M059J (cell line): ENCODE results near the gene C1QC. TPM values are rescaled to one million over a fixed set of nuclear protein-coding genes. Genes with fewer than 3 reads are reported as not detected.

Experiments
- DNase-seq: peaks from one replicate; pipeline ENCODE4 v3.0.0-alpha.2; 2012; ENCODE audit warnings: low read depth
- total RNA-seq: library from RNA; depleted of rRNA; stranded (reverse); fragments of >200 nt; shearing (Covaris generic); gene quantifications from 2 replicates; pipeline ENCODE4 v1.2.3, GENCODE V29; 2014; rRNA removed

C1QC gene
- total RNA-seq, 1 experiment from 2014 or later = not detected

DNA sequence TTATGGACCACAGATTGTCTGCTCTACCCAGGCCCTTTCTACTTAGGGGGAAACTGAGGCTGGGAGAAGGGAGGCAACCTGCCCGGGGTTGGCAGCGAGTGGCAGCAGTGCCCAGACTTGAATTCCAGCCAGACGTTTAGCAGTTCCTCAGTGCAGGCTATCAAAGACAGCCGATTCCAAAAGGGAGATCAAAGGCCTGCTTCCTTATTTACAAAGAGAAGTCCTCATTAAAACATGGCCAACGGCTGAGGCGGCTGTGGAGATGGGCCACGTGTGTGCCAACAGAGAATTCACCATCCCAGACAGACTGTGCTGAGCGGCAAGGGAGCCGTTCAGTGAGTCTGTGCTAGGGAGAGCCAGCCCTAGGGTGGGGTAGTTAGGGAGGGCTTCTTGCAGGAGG is 37.3 kb downstream of the C1QC start:
- DNase-seq = no peak

DNA sequence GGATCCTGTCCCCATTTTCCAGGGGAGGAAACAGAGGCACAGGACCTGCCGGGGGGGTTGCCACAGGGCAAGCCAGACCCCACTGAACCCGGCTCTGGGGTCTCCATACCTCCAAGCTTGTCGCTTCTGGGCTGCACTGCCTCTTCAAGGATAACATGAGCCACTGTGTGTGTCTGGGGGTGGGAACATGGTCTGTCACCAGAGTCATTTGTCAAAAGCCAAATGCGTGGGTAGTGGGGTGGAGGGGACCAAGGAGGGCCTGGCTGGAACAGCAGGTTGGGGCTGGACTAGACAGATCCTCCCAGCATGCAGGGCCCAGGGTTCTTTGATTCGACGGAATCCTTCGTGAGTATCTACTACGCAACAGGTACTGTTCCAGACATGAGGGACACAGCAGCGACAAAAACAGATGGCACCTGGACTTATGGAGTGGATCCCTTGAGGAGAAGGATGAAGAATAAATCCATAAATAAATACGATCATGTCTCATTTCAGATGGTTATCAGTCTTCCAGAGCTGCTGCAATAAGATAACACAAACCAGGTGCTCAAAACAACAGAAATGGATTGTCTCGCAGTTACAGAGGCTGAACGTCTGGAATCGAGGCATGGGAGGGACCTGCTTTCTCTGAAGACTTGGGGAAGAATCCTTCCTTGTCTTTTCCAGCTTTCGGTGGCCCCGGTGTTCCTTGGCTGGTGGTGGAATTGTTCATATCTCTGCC is 38.3 kb downstream of the C1QC start:
- DNase-seq = no peak

DNA sequence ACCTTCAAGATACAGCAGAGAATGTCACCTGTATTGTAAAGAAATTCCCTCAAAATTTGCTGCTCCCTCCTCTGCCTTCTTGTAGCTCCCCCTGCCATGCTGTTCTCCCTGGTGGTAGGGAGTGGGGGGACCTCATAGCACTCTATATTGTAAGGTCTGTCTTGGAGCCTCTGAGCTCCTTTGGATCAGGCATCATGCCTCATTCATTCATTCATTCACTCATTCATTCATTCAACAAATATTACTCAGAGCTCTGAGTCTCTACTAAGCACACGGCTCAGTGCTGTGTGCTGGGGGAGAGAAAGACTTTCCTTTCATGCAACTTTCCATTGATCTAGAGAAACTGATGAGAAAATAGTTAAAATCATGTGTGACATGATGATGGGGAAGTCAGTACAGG is 40.1 kb downstream of the C1QC start:
- DNase-seq = no peak

DNA sequence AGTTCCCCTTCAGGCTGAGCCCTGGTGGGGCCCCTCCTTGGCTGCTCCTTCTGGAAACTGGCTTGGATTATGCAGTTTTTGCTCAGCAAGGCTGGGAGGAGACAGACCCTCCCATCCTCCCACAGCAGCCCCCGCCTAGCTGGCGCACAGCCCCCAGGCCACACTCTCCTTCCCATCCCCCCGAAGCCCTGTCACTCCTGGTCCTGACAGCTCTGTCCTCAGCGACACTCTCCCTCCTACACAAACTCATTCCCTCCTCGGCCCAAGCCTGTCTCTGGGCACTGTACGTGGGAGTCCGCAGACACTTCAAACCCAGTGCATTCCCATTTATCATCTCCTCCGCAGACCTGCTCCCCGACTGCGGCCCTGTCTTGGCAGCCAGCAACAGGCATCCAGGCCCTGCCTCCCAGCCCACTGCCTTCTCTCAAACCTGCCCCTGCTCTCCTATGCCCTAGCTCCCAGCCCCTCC is 42.2 kb downstream of the C1QC start:
- DNase-seq = no peak

DNA sequence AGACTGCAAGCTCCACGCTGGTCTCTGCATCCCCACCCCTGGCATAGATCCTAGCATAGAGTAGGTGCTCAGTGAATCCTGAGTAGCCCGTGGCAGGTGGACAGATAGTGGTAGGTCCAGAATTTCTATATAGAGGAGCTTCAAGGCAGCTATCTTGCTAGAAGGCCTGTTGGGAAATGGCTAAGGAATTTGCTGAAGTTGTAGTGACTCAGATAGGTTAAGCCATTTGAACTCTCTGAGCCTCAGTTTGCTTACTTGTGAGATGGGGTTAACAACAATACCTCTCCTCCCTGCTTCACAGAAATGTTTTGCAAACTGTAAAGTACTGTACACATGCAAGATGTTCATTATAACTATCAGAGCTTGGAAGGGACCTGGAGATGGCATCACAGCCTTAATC is 43.8 kb downstream of the C1QC start:
- DNase-seq = no peak

DNA sequence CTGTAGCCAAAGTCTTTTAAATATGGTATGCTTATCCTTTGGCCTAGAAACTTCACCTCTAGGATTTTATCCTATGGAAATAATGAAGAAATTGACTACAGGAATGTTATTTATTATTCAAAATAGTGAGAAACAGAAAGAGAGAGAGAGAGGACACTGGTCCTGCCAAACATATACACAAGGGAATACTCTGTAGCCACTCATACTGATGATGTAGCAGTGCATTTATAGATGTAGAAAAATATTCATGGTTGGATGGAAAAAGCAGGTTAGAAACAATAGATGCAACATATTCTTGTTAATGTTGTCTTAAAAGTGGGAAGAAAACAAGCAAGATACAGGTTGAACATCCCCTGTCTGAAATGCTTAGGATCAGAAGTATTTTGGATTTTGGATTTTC is 45.0 kb downstream of the C1QC start:
- no peak for DNase-seq

DNA sequence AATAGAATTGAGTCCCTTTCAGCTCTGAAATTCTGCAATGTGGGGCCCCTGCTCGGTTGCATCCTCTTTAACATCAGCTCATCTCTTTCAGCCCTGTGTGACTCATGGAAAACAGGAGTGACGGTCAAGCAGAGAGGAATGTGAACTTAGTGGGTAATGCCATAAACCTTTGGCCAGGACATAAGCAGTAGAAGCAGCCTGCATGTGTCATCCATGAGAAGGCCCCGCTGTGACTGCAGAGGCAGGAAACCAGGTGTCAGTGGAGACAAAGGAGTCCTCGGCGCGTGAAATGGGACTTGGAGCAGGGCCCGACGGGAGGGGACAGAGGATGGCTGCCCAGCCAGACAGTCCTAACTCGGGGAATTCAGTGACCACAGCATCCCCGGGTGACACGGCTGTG is 46.1 kb downstream of the C1QC start:
- peak; percentile 96 for DNase-seq

DNA sequence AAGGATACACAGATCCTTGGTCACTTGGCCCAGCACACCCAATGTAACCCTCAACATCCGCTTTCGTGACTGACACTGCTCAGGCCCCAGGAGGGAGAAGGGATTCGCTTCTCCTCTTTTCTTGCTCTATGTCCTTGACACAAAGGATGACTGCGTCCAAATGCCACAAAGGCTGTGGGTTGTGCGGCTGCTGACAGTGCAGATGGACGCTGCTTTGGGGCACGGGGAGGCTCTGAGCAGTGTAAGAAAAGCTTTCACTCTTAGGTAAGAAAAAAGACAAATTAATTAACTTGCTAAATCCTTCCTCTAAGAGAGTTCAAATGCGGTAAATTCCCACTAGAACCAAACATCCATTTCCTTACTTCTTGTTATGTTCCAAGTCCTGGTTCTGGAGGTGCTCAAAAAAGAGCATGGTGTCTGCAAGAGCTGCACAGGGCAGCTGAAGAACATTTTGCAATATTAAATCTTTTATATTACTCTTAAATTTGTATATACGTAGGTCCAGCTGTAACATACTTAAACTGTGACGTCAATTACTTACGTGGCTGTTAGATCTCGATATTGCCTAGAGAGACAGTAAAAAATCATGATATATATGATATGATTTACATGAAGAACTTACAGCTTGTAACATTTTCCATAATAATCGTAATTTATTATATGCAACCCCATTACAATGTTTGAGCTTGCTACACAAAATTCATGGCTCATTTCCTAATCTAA is 47.8 kb downstream of the C1QC start:
- DNase-seq = no peak

DNA sequence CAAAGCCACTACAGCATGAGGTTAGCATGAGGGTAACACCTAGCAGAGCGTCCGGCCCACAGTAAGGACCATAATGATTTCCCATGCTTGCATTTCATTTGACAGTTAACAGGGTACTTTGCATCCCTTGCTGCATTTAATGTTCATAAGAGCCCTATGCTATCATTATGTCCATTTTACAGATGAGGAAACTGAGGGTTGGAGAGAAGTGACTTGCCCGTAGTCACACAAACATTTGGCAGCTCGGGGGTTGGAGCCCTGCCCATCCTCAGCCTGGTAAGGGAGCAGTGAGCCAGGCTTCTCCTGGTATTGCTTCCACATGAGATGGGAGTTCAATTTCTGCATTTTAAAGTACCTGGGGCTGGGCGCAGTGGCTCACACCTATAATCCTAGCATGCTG is 50.7 kb downstream of the C1QC start:
- no peak for DNase-seq

DNA sequence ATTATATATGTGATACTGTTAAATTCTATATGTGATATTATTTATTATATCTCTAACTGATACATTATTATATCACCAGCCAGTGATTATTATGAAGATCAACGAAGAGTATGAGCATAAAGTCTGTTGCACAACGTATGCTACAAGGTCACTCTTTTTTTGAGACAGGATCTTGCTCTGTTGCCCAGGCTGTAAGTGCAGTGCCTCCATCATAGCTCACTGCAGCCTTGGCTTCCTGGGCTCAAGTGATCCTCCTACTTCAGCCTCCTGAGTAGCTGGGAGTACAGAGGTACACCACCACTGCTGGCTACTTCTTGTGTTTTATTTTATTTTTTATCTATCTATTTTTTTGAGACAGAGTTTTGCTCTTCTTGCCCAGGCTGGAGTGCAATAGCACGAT is 53.2 kb downstream of the C1QC start:
- DNase-seq = no peak

Other genes starting within 250 kb of the C1QC start
- 4.1 and 11.8 TPM in 2 replicates for gene ZBTB40, start 191.8 kb upstream of the C1QC start, total RNA-seq
- not detected in 2 replicates for gene EPHA8, start 80.1 kb upstream of the C1QC start, total RNA-seq
- not detected in 2 replicates for gene C1QA, start 7.0 kb upstream of the C1QC start, total RNA-seq
- not detected in 2 replicates for gene C1QB, start 9.6 kb downstream of the C1QC start, total RNA-seq
- gene EPHB2, start 67.2 kb downstream of the C1QC start, total RNA-seq = 23.0 and 26.7 TPM in 2 replicates